Central memory CD8-positive, alpha-beta T cell (primary cell): ENCODE data around the gene UBE2R2.
A peak's percentile ranks its signal among the peaks of the same experiment; 100 is the strongest.
"Not testable (repeated sequence)": the region's sequence is repeated elsewhere in the genome, so short reads cannot be mapped to it uniquely, and the experiment has no call there.

Source experiments
- ATAC-seq: fragments of 150-1000 bp; cut with Tn5 transposase; replicated peaks from 2 replicates; pipeline ENCODE4 v1.10.0; 2022; ENCODE audit warnings: mild to moderate bottlenecking, moderate FRiP score, moderate number of reproducible peaks; ENCODE audit not compliant: poor library complexity, severe bottlenecking; ENCODE audit errors: extremely low read depth
- DNase-seq, 2 donors: peaks; one replicate each; pipeline ENCODE4 v3.0.0; 2021; ENCODE audit warnings: low spot score in 2 of 2
- H3K27ac Mint-ChIP-seq: one replicate; pipeline ENCODE4 v1.8.0; 2022; ENCODE audit warnings: low read depth, mild to moderate bottlenecking, moderate library complexity, mixed read lengths
- H3K27me3 Mint-ChIP-seq: one replicate; pipeline ENCODE4 v1.8.0; 2022; ENCODE audit warnings: mixed read lengths
- H3K36me3 Mint-ChIP-seq: one replicate; pipeline ENCODE4 v1.8.0; 2022; ENCODE audit warnings: mild to moderate bottlenecking, moderate library complexity, mixed read lengths; ENCODE audit not compliant: insufficient read depth
- H3K4me1 Mint-ChIP-seq: one replicate; pipeline ENCODE4 v1.8.0; 2022; ENCODE audit warnings: mixed read lengths
- H3K4me3 Mint-ChIP-seq: one replicate; pipeline ENCODE4 v1.8.0; 2022; ENCODE audit warnings: mild to moderate bottlenecking, moderate library complexity, mixed read lengths
- H3K9me3 Mint-ChIP-seq: one replicate; pipeline ENCODE4 v1.8.0; 2022; ENCODE audit warnings: mixed read lengths

Gene UBE2R2

DNA sequence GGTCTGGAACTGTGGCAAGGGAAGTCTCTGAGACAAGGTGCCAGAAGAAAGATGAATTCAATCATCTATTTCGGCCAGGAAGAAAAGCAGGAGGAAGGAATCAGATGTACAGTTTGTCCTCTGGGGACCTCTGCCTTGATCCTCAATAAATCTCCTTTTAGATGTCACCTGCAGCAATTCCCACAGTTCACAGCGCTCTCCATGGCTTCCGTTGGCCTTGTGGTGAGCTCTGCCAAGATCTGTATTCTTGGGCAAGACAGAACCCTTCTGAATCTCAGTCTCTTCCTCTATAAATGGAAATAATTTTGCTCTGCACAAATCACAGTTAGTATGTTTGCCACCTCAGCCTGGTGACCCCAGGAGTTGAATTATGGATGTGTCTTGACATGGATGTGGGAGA is 12.8 kb upstream of the UBE2R2 start:
- not testable (repeated sequence) for H3K36me3 Mint-ChIP-seq, ATAC-seq, H3K4me3 Mint-ChIP-seq, H3K27ac Mint-ChIP-seq, DNase-seq, H3K9me3 Mint-ChIP-seq, H3K4me1 Mint-ChIP-seq
- H3K27me3 Mint-ChIP-seq: peaks cover 28% of the 10 kb centered on the region

- H3K27me3 Mint-ChIP-seq: peaks cover 13% of the 10 kb centered on the region
- not testable (repeated sequence) for H3K27ac Mint-ChIP-seq, ATAC-seq, H3K4me3 Mint-ChIP-seq, H3K9me3 Mint-ChIP-seq, H3K36me3 Mint-ChIP-seq, H3K4me1 Mint-ChIP-seq, DNase-seq
Measured at GRCh38 chr9:33807156-33807555, 9.8 kb upstream of the UBE2R2 start.

- not testable (repeated sequence) for H3K27ac Mint-ChIP-seq, DNase-seq, ATAC-seq, H3K36me3 Mint-ChIP-seq, H3K27me3 Mint-ChIP-seq, H3K4me1 Mint-ChIP-seq, H3K9me3 Mint-ChIP-seq, H3K4me3 Mint-ChIP-seq
Measured at GRCh38 chr9:33808979-33809322, 8.0 kb upstream of the UBE2R2 start.

- ATAC-seq (no peak), DNase-seq (no peak)
- Mint-ChIP-seq H3K36me3 (no peaks in the 10 kb centered on the region), H3K27ac (no peak overlapping the region), H3K9me3 (no peaks in the 10 kb centered on the region), H3K4me3 (no peak overlapping the region), H3K27me3 (no peaks in the 10 kb centered on the region), H3K4me1 (peaks cover 7% of the 10 kb centered on the region)
Measured at GRCh38 chr9:33809506-33809905, 7.5 kb upstream of the UBE2R2 start.

DNA sequence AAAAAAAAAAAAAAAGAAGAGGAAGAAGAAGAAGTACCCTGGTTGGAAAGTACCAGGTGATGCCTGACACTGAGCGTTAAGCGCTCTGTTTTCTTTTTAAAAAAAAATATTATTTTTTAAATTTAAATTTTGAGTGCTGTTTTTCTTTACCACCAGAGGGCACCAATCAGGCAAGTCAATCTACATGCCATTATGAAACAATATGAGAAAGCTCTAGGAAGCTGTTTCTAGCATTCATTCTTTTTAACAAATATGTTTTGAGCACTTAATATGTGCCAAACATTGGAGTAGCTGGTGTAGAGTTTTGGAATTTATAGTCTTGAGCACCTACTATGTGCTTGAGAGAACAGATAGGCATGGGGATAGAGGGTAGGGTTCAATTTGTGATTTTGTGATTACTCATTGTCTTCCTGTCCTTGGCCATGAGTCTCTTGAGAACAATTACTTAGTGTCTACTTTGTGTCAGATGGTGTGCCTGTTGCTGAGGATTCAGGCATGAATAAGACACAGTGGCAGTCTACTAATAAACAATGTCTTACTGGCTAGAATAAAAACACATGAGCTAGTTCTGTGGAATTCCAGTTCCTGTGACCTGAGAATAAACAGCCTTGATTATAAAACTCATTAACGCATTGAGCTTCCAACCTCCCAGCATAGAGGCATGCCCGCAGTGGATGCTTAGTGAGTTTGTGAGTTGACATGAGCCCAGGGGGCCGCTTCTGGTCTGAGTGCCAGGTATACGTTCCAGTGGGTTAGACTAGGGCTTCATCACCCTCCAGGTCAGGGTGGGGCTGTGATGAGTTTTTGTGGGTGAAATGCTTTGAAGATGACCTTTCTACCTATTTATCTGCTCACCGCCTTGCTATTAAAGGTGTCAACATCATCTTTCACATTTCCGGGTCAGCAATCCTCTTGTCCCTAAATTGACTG is 3.0 kb upstream of the UBE2R2 start:
- peak overlapping the region; percentile 96 for H3K27ac Mint-ChIP-seq
- no peaks in the 10 kb centered on the region for H3K27me3 Mint-ChIP-seq
- H3K4me3 Mint-ChIP-seq: no peak overlapping the region
- H3K4me1 Mint-ChIP-seq: peaks cover 31% of the 10 kb centered on the region
- DNase-seq: no peak
- no peak for ATAC-seq
- peaks cover 11% of the 10 kb centered on the region for H3K36me3 Mint-ChIP-seq
- no peaks in the 10 kb centered on the region for H3K9me3 Mint-ChIP-seq

DNA sequence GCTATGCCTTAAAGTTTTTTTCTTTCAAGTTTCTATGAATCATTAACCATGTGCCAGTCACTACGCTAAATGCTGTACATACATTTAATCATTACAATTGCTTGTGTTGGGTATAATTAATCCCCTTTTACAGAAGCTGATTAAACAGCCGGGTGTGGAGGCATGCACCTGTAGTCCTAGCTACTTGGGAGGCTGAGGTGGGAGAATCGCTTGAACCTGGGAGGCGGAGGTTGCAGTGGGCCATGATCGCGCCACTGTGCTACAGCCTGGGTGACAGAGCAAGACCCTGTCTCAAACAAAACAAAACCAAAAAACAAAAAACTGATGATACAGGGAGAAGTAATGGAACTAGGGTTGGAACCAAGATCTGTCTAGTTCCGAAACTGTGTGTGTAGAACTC is 1.2 kb upstream of the UBE2R2 start:
- peak overlapping the region; percentile 96 for H3K27ac Mint-ChIP-seq
- ATAC-seq (no peak), DNase-seq (no peak)
- H3K9me3 Mint-ChIP-seq: no peaks in the 10 kb centered on the region
- H3K36me3 Mint-ChIP-seq: peaks cover 11% of the 10 kb centered on the region
- H3K4me1 Mint-ChIP-seq: peaks cover 44% of the 10 kb centered on the region
- peak overlapping the region; percentile 88 for H3K4me3 Mint-ChIP-seq
- no peaks in the 10 kb centered on the region for H3K27me3 Mint-ChIP-seq

GRCh38 chr9:33817327-33818166 is 587 bp downstream of the UBE2R2 start:
- H3K27ac Mint-ChIP-seq: peak overlapping the region; percentile 90
- H3K36me3 Mint-ChIP-seq: peaks cover 11% of the 10 kb centered on the region
- H3K4me3 Mint-ChIP-seq: peak overlapping the region; percentile 88
- ATAC-seq (peak; percentile 3), DNase-seq (peak; percentile 25 to 27)
- peaks cover 50% of the 10 kb centered on the region for H3K4me1 Mint-ChIP-seq
- no peaks in the 10 kb centered on the region for H3K27me3 Mint-ChIP-seq
- no peaks in the 10 kb centered on the region for H3K9me3 Mint-ChIP-seq

DNA sequence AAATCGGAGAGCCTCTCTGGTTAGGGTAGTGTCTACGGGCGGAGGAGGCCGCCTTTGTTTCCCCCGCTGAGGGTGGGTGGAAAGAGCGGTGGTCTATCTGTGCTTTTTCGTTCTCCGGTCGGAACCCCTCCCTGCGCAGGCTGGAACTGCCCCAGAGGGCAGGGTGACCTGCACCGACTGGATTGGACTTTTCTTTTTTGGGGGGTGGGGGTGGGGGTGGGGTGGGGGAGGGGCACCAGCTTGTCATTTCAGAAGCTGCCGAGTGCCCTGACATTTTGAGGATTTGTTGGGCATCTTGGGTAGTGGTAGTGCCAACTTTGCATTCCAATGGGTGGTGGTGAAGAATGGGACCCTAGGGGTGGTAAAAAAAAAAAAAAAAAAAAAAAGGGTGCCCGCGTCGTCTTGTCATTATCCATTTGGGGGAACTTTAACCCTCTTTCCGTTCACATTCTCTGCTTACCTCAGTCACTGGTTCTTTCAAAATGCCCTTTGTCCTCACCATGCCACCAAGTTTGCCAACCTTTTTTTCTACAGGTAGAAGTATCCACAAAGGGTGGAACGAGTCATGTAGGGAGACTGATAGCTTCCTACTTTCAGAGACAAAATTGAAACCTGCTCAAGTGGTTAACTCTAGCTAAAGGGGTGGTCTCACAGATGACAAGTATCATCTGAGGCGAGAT is 1.3 kb downstream of the UBE2R2 start:
- H3K36me3 Mint-ChIP-seq: peaks cover 12% of the 10 kb centered on the region
- no peaks in the 10 kb centered on the region for H3K9me3 Mint-ChIP-seq
- H3K27ac Mint-ChIP-seq: peak overlapping the region; percentile 90
- ATAC-seq (no peak), DNase-seq (no peak)
- H3K4me1 Mint-ChIP-seq: peaks cover 50% of the 10 kb centered on the region
- no peaks in the 10 kb centered on the region for H3K27me3 Mint-ChIP-seq
- H3K4me3 Mint-ChIP-seq: peak overlapping the region; percentile 88

DNA sequence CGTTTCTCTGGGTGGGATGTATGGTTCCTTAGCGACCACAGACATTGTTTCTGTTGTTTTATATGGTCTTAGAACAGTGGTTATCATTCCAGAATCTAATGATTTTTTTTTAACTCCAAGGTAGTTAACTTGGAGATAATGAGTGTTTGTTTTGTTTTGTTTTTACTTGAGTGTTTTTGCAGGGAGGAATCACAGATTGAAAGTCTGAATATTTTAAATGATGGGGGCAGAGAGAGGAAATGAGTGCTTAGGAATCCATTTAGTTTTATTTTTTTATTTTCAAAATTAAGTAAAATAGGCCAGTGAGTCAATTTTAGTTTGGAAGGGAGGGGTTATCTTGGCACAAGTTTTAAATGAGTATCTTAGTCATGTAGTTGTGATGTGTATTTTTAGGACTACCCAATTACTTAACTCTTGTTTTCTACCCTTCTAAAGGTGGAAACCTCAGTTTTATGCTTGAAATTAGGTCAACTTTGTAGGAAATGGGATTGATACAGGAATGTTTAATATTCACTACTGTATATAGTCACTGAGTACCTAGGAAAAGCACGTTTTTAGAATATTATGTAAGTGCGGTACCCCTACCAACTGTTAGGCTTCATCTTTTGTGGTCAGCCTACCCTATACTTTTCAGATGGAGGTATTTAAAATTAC is 2.0 kb downstream of the UBE2R2 start:
- H3K4me1 Mint-ChIP-seq: peaks cover 46% of the 10 kb centered on the region
- no peaks in the 10 kb centered on the region for H3K9me3 Mint-ChIP-seq
- ATAC-seq (no peak), DNase-seq (no peak)
- no peaks in the 10 kb centered on the region for H3K27me3 Mint-ChIP-seq
- H3K4me3 Mint-ChIP-seq: peak overlapping the region; percentile 88
- H3K27ac Mint-ChIP-seq: peak overlapping the region; percentile 90
- H3K36me3 Mint-ChIP-seq: peaks cover 12% of the 10 kb centered on the region

GRCh38 chr9:33820231-33820745 is 3.3 kb downstream of the UBE2R2 start:
- H3K4me3 Mint-ChIP-seq: no peak overlapping the region
- H3K9me3 Mint-ChIP-seq: no peaks in the 10 kb centered on the region
- peaks cover 14% of the 10 kb centered on the region for H3K36me3 Mint-ChIP-seq
- no peak for ATAC-seq
- no peak for DNase-seq
- H3K27ac Mint-ChIP-seq: no peak overlapping the region
- peaks cover 40% of the 10 kb centered on the region for H3K4me1 Mint-ChIP-seq
- no peaks in the 10 kb centered on the region for H3K27me3 Mint-ChIP-seq

DNA sequence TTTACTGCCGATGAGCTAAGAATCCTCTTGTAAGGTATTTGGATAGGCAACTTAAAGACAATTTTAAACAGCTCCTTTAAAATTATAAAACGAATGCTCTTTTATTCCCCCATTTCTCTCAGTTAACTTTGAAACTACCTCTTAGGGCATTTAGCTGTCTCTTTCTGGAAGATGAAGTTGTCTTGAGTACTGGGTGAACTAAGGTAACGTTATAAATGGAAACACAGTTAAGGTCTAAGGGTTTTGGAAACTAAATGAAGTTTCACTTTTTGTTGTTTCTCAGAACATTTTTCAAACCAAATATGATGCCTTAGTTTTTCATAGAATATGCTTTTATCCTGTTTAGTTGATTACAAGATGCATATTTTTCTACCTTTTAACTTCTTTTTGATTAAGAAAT is 6.8 kb downstream of the UBE2R2 start:
- Mint-ChIP-seq H3K27me3 (no peaks in the 10 kb centered on the region), H3K4me3 (no peak overlapping the region), H3K27ac (no peak overlapping the region), H3K9me3 (no peaks in the 10 kb centered on the region), H3K36me3 (peaks cover 12% of the 10 kb centered on the region), H3K4me1 (peaks cover 21% of the 10 kb centered on the region)
- DNase-seq (no peak), ATAC-seq (no peak)

DNA sequence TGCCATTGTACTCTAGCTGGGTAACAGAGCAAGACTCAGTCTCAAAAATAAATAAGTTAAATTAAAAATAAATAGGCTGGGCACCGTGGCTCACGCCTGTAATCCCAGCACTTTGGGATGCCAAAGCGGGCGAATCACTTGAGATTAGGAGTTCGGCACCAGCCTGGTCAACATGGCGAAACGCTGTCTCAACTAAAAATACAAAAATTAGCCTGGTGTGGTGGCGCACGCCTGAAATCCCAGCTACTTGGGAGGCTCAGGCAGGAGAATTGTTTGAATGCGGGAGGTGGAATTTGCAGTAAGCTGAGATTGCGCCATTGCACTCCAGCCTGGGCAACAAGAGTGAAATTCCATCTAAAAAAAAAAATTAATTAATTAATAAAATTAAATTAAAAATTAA is 10.3 kb downstream of the UBE2R2 start:
- H3K9me3 Mint-ChIP-seq, H3K27me3 Mint-ChIP-seq, H3K27ac Mint-ChIP-seq, DNase-seq, H3K4me3 Mint-ChIP-seq, ATAC-seq, H3K4me1 Mint-ChIP-seq: not testable (repeated sequence)
- peaks cover 19% of the 10 kb centered on the region for H3K36me3 Mint-ChIP-seq
